Endothelial cell (in vitro differentiated cells): ENCODE results near the gene SLC25A13. TPM values are rescaled to one million over a fixed set of nuclear protein-coding genes. Genes with fewer than 3 reads are reported as not detected.

ENCODE experiments used
- DNase-seq: peaks from one replicate; pipeline ENCODE4 v3.0.0; 2021; ENCODE audit warnings: low spot score
- H3K27ac Mint-ChIP-seq: one replicate; pipeline ENCODE4 v1.8.0; 2021; ENCODE audit warnings: mixed read lengths, inconsistent platforms; ENCODE audit not compliant: unreplicated experiment
- H3K27me3 Mint-ChIP-seq: one replicate; pipeline ENCODE4 v1.8.0; 2021; ENCODE audit warnings: mild to moderate bottlenecking, moderate library complexity, mixed read lengths, inconsistent platforms; ENCODE audit not compliant: unreplicated experiment
- H3K36me3 Mint-ChIP-seq: one replicate; pipeline ENCODE4 v1.8.0; 2021; ENCODE audit warnings: mild to moderate bottlenecking, low read depth, mixed read lengths, inconsistent platforms; ENCODE audit not compliant: unreplicated experiment
- H3K4me1 Mint-ChIP-seq: one replicate; pipeline ENCODE4 v1.8.0; 2021; ENCODE audit warnings: mild to moderate bottlenecking, mixed read lengths, inconsistent platforms; ENCODE audit not compliant: unreplicated experiment
- H3K4me3 Mint-ChIP-seq: one replicate; pipeline ENCODE4 v1.8.0; 2021; ENCODE audit warnings: mild to moderate bottlenecking, mixed read lengths, inconsistent platforms; ENCODE audit not compliant: unreplicated experiment
- H3K9me3 Mint-ChIP-seq: one replicate; pipeline ENCODE4 v1.8.0; 2021; ENCODE audit warnings: mixed read lengths, inconsistent platforms; ENCODE audit not compliant: unreplicated experiment
- total RNA-seq: library from RNA; stranded (reverse); fragmentation: NEBNext Ultra II Directional; extraction: Animal tissue kit (Norgen Biotek cat#: 25700); gene quantifications from one replicate; pipeline ENCODE4 v1.2.1, GENCODE V29; 2021; ENCODE audit not compliant: unreplicated experiment
- TF ChIP-seq, protein P1 (sequence below): fragments of 200-600 bp; sonication (generic); IDR thresholded peaks from one replicate; pipeline ENCODE4 v1.5.0; 2021; ENCODE audit warnings: antibody characterized with exemption; ENCODE audit not compliant: unreplicated experiment

Gene SLC25A13
- total RNA-seq, 1 donor from 2014 or later = 69.6 TPM

DNA sequence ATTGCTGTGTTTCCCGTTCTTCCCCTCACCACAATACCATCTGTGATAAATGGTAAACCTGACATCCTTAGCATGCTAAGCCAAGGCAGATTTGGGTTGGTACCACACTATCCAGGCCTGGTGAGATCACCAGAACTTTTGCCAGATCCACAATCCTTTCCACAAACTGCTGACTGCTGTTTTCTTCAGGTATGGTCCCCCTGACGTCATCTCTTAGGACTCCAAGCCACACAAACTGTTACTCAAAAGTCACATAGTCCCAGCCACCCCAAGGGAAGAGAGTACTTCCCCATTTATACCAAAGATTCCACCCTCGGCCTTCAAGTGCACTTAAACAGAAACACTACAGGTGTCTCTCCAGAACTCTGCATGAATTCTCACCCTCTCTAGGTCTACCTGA lies 34.8 kb downstream of the SLC25A13 start:
- peaks cover 17% of the 10 kb centered on the region for H3K4me1 Mint-ChIP-seq
- H3K9me3 Mint-ChIP-seq = no peaks in the 10 kb centered on the region
- H3K27me3 Mint-ChIP-seq = peaks cover 1% of the 10 kb centered on the region
- H3K36me3 Mint-ChIP-seq = peaks cover 27% of the 10 kb centered on the region
- TF ChIP-seq, protein P1, sequence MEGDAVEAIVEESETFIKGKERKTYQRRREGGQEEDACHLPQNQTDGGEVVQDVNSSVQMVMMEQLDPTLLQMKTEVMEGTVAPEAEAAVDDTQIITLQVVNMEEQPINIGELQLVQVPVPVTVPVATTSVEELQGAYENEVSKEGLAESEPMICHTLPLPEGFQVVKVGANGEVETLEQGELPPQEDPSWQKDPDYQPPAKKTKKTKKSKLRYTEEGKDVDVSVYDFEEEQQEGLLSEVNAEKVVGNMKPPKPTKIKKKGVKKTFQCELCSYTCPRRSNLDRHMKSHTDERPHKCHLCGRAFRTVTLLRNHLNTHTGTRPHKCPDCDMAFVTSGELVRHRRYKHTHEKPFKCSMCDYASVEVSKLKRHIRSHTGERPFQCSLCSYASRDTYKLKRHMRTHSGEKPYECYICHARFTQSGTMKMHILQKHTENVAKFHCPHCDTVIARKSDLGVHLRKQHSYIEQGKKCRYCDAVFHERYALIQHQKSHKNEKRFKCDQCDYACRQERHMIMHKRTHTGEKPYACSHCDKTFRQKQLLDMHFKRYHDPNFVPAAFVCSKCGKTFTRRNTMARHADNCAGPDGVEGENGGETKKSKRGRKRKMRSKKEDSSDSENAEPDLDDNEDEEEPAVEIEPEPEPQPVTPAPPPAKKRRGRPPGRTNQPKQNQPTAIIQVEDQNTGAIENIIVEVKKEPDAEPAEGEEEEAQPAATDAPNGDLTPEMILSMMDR = no peak
- no peak overlapping the region for H3K27ac Mint-ChIP-seq
- no peak overlapping the region for H3K4me3 Mint-ChIP-seq
- DNase-seq = no peak

DNA sequence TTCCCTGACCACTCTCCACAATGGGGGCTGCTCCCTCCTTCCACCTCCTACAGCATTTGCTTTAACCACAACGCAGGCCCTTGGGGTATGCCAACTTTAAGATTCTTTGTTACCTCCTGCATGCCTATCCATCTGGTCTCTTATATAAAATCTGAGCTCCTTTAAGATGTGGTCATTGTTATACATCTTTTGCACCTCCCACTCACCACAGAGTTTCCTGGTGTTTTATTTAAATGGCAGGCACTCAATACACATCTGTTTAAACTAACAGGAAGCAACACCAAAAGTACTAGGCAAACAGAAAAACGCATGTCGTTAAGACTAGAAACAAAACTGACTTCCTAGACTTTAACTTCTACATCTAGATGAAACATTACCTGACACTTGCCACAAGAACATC lies 36.3 kb downstream of the SLC25A13 start:
- peaks cover 17% of the 10 kb centered on the region for H3K4me1 Mint-ChIP-seq
- H3K36me3 Mint-ChIP-seq = peaks cover 27% of the 10 kb centered on the region
- TF ChIP-seq, protein P1 = no peak
- no peak overlapping the region for H3K27ac Mint-ChIP-seq
- no peak overlapping the region for H3K4me3 Mint-ChIP-seq
- H3K9me3 Mint-ChIP-seq = no peaks in the 10 kb centered on the region
- H3K27me3 Mint-ChIP-seq = no peaks in the 10 kb centered on the region
- no peak for DNase-seq

DNA sequence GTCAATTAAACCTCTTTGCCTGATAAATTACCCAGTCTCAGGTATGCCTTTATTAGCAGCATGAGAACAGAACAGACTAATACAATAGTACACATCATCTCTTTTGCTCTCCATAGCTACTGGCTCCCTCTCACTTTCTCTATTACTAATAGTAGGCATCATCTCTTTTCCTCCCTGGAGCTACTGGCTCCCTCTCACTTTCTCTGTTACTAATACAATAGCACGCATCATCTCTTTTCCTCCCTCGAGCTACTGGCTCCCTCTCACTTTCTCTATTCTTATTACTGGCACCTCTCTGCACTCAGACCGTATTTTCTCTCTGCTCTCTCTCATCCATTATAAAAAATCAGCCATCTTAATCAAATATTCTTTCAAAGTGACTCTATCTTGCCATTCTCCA lies 37.1 kb downstream of the SLC25A13 start:
- H3K9me3 Mint-ChIP-seq = no peaks in the 10 kb centered on the region
- peaks cover 27% of the 10 kb centered on the region for H3K36me3 Mint-ChIP-seq
- TF ChIP-seq, protein P1 = no peak
- no peak overlapping the region for H3K27ac Mint-ChIP-seq
- DNase-seq = no peak
- no peaks in the 10 kb centered on the region for H3K27me3 Mint-ChIP-seq
- peaks cover 17% of the 10 kb centered on the region for H3K4me1 Mint-ChIP-seq
- no peak overlapping the region for H3K4me3 Mint-ChIP-seq

DNA sequence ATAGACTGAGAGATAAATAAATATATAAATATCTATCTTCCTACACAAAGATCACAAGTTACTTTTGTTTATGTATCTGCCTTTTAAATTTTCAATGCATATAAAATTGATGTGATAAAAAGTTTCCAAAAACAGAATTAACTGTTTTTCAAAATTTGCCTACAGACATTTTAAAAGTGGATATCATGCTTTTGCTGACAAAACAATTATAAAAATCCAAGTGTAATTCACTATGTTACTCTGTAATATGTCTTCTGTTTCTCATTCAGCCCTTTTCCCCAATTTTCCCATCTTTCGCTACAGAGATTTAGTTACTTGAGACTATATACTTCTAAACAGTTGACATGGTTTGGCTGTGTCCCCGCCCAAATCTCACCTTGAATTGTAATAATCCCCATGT lies 37.7 kb downstream of the SLC25A13 start:
- Mint-ChIP-seq H3K4me1 (peaks cover 17% of the 10 kb centered on the region), H3K36me3 (peaks cover 21% of the 10 kb centered on the region), H3K27me3 (no peaks in the 10 kb centered on the region), H3K4me3 (no peak overlapping the region), H3K27ac (no peak overlapping the region), H3K9me3 (no peaks in the 10 kb centered on the region)
- DNase-seq = no peak
- TF ChIP-seq, protein P1 = no peak

DNA sequence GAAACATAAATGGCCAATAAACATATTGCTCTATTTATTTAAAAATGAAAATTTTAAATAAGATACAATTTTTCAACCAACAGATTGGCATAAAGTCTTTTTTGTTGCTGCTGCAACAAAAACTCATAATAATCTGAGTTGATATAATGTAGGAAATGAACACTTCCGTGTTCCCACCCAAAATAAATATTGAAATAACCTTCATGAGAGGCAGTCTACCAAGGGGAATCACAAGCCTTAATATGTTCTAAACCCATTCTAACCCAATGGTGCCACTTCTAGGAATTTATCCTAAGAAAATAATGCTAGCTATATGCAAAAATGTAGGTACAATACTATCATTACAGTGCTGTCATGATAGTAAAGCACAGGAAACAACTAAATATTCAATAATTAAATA lies 39.1 kb downstream of the SLC25A13 start:
- H3K36me3 Mint-ChIP-seq = peaks cover 13% of the 10 kb centered on the region
- no peaks in the 10 kb centered on the region for H3K9me3 Mint-ChIP-seq
- no peak overlapping the region for H3K4me3 Mint-ChIP-seq
- H3K27ac Mint-ChIP-seq = no peak overlapping the region
- TF ChIP-seq, protein P1 = no peak
- H3K27me3 Mint-ChIP-seq = no peaks in the 10 kb centered on the region
- H3K4me1 Mint-ChIP-seq = peaks cover 17% of the 10 kb centered on the region
- no peak for DNase-seq
